Measurements from ENCODE around the gene SCAMP4.

SCAMP4 gene

GRCh38 chr19:1961000-1961883 is 56.0 kb downstream of the SCAMP4 start:
- DNase-seq = no peak

GRCh38 chr19:1962674-1963073 is 57.5 kb downstream of the SCAMP4 start:
- DNase-seq = no peak

- DNase-seq = no peak
Observed at GRCh38 chr19:1967087-1967608, 61.9 kb downstream of the SCAMP4 start.

- DNase-seq = no peak
Observed at GRCh38 chr19:1968279-1969175, 63.3 kb downstream of the SCAMP4 start.

- DNase-seq = no peak
Observed at GRCh38 chr19:1969176-1970002, 64.2 kb downstream of the SCAMP4 start.

GRCh38 chr19:1970003-1970805 is 65.0 kb downstream of the SCAMP4 start:
- DNase-seq = no peak

GRCh38 chr19:1970806-1971502 is 65.8 kb downstream of the SCAMP4 start:
- no peak for DNase-seq

GRCh38 chr19:1974381-1975161 is 69.4 kb downstream of the SCAMP4 start:
- DNase-seq = no peak

- no peak for DNase-seq
Observed at GRCh38 chr19:1975162-1975480, 69.9 kb downstream of the SCAMP4 start.

All from DMS53 (cell line).